NCI-H1436 (cell line): ENCODE data around the gene ELOF1.
A peak's percentile ranks its signal among the peaks of the same experiment; 100 is the strongest.

ENCODE experiments used
- DNase-seq: peaks from one replicate; lab custom pipeline; 2025; lab: John Stamatoyannopoulos, UW

Gene ELOF1

GRCh38 chr19:11535792-11536595 is 23.0 kb downstream of the ELOF1 start:
- peak; percentile 81 for DNase-seq

GRCh38 chr19:11534948-11535347 is 24.1 kb downstream of the ELOF1 start:
- no peak for DNase-seq

GRCh38 chr19:11534538-11534937 is 24.5 kb downstream of the ELOF1 start:
- no peak for DNase-seq

- peak; percentile 92 for DNase-seq
Observed at GRCh38 chr19:11530432-11530831, 28.6 kb downstream of the ELOF1 start.

- DNase-seq, result peak; percentile 95
Observed at GRCh38 chr19:11528551-11529341, 30.3 kb downstream of the ELOF1 start, which contains the start of gene ECSIT. ECSIT (minus strand) TSS chr19:11529134; CDS start chr19:11519170, 9,964 bp downstream.

GRCh38 chr19:11519138-11519537 is 39.9 kb downstream of the ELOF1 start:
- DNase-seq, result no peak

- DNase-seq, result no peak
Observed at GRCh38 chr19:11513946-11514345, 45.1 kb downstream of the ELOF1 start.

GRCh38 chr19:11510444-11510843 is 48.6 kb downstream of the ELOF1 start:
- no peak for DNase-seq

- DNase-seq, result no peak
Observed at GRCh38 chr19:11507370-11508078, 51.5 kb downstream of the ELOF1 start.

- no peak for DNase-seq
Observed at GRCh38 chr19:11506967-11507366, 52.1 kb downstream of the ELOF1 start.

GRCh38 chr19:11506101-11506555 is 52.9 kb downstream of the ELOF1 start:
- DNase-seq, result no peak

- DNase-seq, result peak; percentile 96
Observed at GRCh38 chr19:11505504-11506100, 53.4 kb downstream of the ELOF1 start, which contains the start of gene ZNF653. ZNF653 (minus strand) TSS chr19:11505839; CDS start chr19:11505786, 53 bp downstream.

- DNase-seq, result peak; percentile 93
Observed at GRCh38 chr19:11505032-11505503, 54.0 kb downstream of the ELOF1 start.

GRCh38 chr19:11504502-11505031 is 54.5 kb downstream of the ELOF1 start:
- no peak for DNase-seq
